ENCODE data around the gene CHKA.

DNA sequence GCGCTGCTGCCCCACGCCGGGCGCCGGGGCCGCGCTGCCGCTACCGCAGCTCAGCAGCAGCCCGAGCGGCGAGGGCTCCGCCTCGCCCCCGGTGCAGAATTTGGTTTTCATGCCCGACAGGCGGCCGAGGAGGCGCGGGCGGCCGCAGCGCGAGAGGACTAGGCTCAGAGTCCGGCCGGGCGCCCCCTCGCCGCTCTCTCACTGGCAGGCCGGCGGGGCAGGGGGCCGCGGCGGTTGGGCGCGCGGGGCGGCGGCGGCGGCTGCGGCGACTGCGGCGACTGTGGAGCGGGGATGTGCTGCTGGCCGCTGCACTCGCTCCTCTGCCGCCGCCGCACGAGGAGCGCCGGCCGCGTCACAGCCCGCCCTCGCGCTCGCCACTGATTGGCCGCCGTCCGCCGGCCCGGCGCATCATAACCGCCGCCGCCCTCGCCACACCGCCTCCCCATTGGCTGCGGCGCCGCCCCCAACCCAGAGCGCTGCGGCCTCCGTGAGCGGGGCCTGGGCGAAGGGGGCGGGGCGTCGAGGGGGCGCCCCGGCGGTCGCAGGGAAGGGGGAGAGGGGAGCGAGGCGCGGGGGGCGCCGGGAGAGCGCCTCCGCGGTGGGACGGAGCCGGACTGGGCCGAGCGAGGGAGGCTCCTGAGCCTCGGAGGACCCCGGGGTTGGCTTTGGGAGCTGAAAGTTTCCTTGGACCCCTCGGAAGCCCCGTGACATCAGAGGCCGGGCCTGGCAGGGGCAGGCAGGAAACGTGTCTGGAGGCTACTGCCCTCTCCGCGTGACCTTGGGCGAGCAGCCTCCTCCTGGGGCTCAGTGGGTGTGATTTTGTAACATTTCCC, at the start of gene CHKA:
- TF ChIP-seq EZH2 (IDR thresholded peaks at IDR 0.05; ENCODE audit: low read length) = no peak
- TF ChIP-seq, protein P1, sequence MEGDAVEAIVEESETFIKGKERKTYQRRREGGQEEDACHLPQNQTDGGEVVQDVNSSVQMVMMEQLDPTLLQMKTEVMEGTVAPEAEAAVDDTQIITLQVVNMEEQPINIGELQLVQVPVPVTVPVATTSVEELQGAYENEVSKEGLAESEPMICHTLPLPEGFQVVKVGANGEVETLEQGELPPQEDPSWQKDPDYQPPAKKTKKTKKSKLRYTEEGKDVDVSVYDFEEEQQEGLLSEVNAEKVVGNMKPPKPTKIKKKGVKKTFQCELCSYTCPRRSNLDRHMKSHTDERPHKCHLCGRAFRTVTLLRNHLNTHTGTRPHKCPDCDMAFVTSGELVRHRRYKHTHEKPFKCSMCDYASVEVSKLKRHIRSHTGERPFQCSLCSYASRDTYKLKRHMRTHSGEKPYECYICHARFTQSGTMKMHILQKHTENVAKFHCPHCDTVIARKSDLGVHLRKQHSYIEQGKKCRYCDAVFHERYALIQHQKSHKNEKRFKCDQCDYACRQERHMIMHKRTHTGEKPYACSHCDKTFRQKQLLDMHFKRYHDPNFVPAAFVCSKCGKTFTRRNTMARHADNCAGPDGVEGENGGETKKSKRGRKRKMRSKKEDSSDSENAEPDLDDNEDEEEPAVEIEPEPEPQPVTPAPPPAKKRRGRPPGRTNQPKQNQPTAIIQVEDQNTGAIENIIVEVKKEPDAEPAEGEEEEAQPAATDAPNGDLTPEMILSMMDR (optimal IDR thresholded peaks at IDR 0.05 in 1 of 3, IDR thresholded peaks at IDR 0.05 in 1 of 3, conservative IDR thresholded peaks at IDR 0.05 in 1 of 3; ENCODE audit: extremely low read depth in 1 of 3, insufficient read depth in 2 of 3, low read length in 3 of 3) = no peak
